Lower leg skin (tissue), 4 donors: ENCODE measurements around the gene EMB. TPM values are rescaled to one million over a fixed set of nuclear protein-coding genes. Genes with fewer than 3 reads are reported as not detected.
A peak's percentile ranks its signal among the peaks of the same experiment; 100 is the strongest.
"Not testable (repeated sequence)": the region's sequence is repeated elsewhere in the genome, so short reads cannot be mapped to it uniquely, and the experiment has no call there.

ENCODE experiments used
- DNase-seq, 2 donors: peaks; one replicate each; pipeline ENCODE4 v3.0.0-alpha.2; 2019; ENCODE audit warnings: low spot score in 2 of 2
- H3K4me3 ChIP-seq: fragments of 200-600 bp; sonication (generic); 2 replicates; pipeline ENCODE4 v1.5.1; 2017; ENCODE audit warnings: mild to moderate bottlenecking, low read depth; ENCODE audit not compliant: poor library complexity, severe bottlenecking
- POLR2A ChIP-seq, 2 donors: fragments of 450-650 bp; IDR thresholded peaks; one replicate each; pipeline ENCODE4 v1.6.1; 2016 to 2017; ENCODE audit warnings: antibody characterized with exemption in 2 of 2, mild to moderate bottlenecking in 1 of 2, moderate library complexity in 1 of 2
- WGBS, 2 donors: methylation state at CpG; one replicate each; pipeline ENCODE4 v1.1.5; 2018; 5-methylcytosine and 5-hydroxymethylcytosine counted together
- intact Hi-C: fragments of 100-400 bp; cut with DNase I; formaldehyde crosslinking; loops from one replicate; pipeline ENCODE4 v1.15.0; 2023; ENCODE audit warnings: low total_unique reads
- total RNA-seq, 4 donors: library from RNA; depleted of rRNA; stranded (reverse); fragments of >200 nt; gene quantifications; one replicate each; pipeline ENCODE4 v1.1.0, GENCODE V29; 2016
- TF ChIP-seq, protein P1 (sequence below), 3 donors: fragments of 450-650 bp; IDR thresholded peaks; one replicate each; pipeline ENCODE4 v1.5.1; 2016; ENCODE audit warnings: antibody characterized with exemption in 3 of 3, mild to moderate bottlenecking in 3 of 3, moderate library complexity in 2 of 3

The EMB gene
- total RNA-seq, 4 donors from 2014 or later: 20.0 to 69.2 (median 35.2) TPM

DNA sequence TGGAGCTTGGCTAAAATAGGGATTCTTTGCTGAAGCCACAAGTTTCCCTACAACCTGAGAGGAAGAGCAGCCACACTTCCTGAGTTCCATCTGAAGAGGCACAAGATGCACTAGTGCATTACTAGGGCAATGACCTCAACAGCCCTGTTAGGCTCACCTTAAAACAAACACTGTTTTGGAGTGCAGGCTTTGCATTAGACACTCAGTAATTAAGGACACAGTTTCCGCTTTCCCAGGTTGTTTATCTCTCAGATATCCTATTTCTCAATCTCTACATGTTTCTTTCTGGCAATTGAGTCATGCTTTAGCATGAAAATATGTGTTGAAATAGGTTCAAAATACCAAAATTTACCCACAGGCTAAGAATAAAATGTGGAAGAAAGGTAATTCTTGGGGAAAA lies 34.2 kb downstream of the EMB start:
- intact Hi-C loops: no loop called here
- no peak for DNase-seq
- TF ChIP-seq, protein P1, sequence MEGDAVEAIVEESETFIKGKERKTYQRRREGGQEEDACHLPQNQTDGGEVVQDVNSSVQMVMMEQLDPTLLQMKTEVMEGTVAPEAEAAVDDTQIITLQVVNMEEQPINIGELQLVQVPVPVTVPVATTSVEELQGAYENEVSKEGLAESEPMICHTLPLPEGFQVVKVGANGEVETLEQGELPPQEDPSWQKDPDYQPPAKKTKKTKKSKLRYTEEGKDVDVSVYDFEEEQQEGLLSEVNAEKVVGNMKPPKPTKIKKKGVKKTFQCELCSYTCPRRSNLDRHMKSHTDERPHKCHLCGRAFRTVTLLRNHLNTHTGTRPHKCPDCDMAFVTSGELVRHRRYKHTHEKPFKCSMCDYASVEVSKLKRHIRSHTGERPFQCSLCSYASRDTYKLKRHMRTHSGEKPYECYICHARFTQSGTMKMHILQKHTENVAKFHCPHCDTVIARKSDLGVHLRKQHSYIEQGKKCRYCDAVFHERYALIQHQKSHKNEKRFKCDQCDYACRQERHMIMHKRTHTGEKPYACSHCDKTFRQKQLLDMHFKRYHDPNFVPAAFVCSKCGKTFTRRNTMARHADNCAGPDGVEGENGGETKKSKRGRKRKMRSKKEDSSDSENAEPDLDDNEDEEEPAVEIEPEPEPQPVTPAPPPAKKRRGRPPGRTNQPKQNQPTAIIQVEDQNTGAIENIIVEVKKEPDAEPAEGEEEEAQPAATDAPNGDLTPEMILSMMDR (IDR thresholded peaks at IDR 0.05): no peak
- H3K4me3 ChIP-seq: no peak overlapping the region
- 61 to 71% methylated on average over 1 of the region's 1 CpG for WGBS, 2 donors

GRCh38 chr5:50401336-50401735 lies 39.8 kb downstream of the EMB start:
- WGBS, 2 donors: 54 to 64% methylated on average over 3 of the region's 3 CpGs
- intact Hi-C loops: no loop called here
- DNase-seq: no peak
- TF ChIP-seq, protein P1 (IDR thresholded peaks at IDR 0.05): no peak
- no peak for TF ChIP-seq POLR2A (IDR thresholded peaks at IDR 0.05)
- H3K4me3 ChIP-seq: no peak overlapping the region

GRCh38 chr5:50393925-50394609 lies 47.0 kb downstream of the EMB start:
- intact Hi-C loops, H3K4me3 ChIP-seq, DNase-seq: not testable (repeated sequence)
- WGBS, 2 donors: 41 to 49% methylated on average over 2 of the region's 2 CpGs

GRCh38 chr5:50392289-50392688 lies 48.8 kb downstream of the EMB start:
- H3K4me3 ChIP-seq, intact Hi-C loops, DNase-seq: not testable (repeated sequence)
- WGBS, 2 donors: 84 to 85% methylated on average over 3 of the region's 3 CpGs

- intact Hi-C loops, DNase-seq: not testable (repeated sequence)
Measured at GRCh38 chr5:50384381-50384780, 56.7 kb downstream of the EMB start.

GRCh38 chr5:50376696-50377095 lies 64.4 kb downstream of the EMB start:
- WGBS, 2 donors: 92 to 96% methylated on average over 8 to 9 of the region's 11 CpGs
- H3K4me3 ChIP-seq, DNase-seq, intact Hi-C loops: not testable (repeated sequence)

More at GRCh38 chr5:50384381-50384780, 56.7 kb downstream of the EMB start:
- WGBS, 2 donors: 58 to 74% methylated on average over 2 of the region's 2 CpGs
- not testable (repeated sequence) for H3K4me3 ChIP-seq

DNA sequence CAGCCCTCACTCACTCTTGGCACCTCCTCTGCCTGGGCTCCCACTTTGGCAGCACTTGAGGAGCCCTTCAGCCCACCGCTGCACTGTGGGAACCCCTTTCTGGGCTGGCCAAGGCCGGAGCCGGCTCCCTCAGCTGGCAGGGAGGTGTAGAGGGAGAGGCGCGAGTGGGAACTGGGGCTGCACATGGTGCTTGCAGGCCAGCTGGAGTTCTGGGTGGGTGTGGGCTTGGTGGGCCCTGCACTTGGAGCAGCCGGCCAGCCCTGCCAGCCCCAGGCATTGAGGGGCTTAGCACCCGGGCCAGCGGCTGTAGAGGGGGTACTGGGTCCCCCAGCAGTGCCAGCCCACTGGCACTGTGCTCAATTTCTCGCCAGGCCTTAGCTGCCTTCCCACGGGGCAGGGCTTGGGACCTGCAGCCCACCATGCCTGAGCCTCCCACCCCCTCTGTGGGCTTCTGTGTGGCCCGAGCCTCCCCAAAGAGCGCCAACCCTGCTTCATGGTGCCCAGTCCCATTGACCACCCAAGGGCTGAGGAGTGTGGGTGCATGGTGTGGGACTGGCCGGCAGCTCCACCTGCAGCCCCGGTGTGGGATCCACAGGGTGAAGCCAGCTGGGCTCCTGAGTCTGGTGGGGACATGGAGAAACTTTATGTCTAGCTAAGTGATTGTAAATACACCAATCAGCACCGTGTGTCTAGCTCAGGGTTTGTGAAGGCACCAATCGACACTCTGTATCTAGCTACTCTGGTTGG lies 71.6 kb downstream of the EMB start:
- intact Hi-C loops, DNase-seq, H3K4me3 ChIP-seq: not testable (repeated sequence)
- WGBS, 2 donors: 85 to 89% methylated on average over 11 to 14 of the region's 16 CpGs

- WGBS, 2 donors: 61 to 65% methylated on average over 8 of the region's 8 CpGs
Measured at GRCh38 chr5:50365426-50366251, 75.4 kb downstream of the EMB start.

GRCh38 chr5:50364535-50365309 lies 76.4 kb downstream of the EMB start:
- intact Hi-C loops, H3K4me3 ChIP-seq, DNase-seq: not testable (repeated sequence)
- WGBS, 2 donors: 80% methylated on average over 6 of the region's 6 CpGs

More at GRCh38 chr5:50365426-50366251, 75.4 kb downstream of the EMB start:
- H3K4me3 ChIP-seq: no peak overlapping the region
- intact Hi-C loops: no loop called here
- TF ChIP-seq POLR2A (IDR thresholded peaks at IDR 0.05): no peak
- TF ChIP-seq, protein P1 (IDR thresholded peaks at IDR 0.05): no peak
- peak in 1 of 2 donors; percentile 47 for DNase-seq
